ENCODE results near the gene DOK6. TPM values are rescaled to one million over a fixed set of nuclear protein-coding genes. Genes with fewer than 3 reads are reported as not detected.

The DOK6 gene
- total and polyA plus RNA-seq, 2 donors (not counting 3 experiments of a cell fraction or from before 2014, with no cell fraction given) = under 0.01 TPM; not detected in 1

- TF ChIP-seq JUN (IDR thresholded peaks at IDR 0.05; ENCODE audit: borderline replicate concordance, insufficient read depth, insufficient read length, low read depth) (no peak), EZH2 (IDR thresholded peaks at IDR 0.05; ENCODE audit: borderline replicate concordance, low read depth, low read length, severe bottlenecking) (no peak), CTCF (IDR thresholded peaks at IDR 0.05; ENCODE audit: extremely low read depth in 1 of 2, insufficient read depth in 1 of 2, low read depth in 1 of 2, low read length in 2 of 2) (no peak), MYC (IDR thresholded peaks at IDR 0.05; ENCODE audit: low read depth, low read length) (no peak), FOS (IDR thresholded peaks at IDR 0.05; ENCODE audit: borderline replicate concordance, insufficient read depth, low read length) (no peak), GATA2 (IDR thresholded peaks at IDR 0.05; ENCODE audit: insufficient read depth, insufficient read length, low read depth, low read length) (no peak), POLR2A (IDR thresholded peaks at IDR 0.05; ENCODE audit: low read depth, low read length) (no peak), POLR2AphosphoS5 (IDR thresholded peaks at IDR 0.05; ENCODE audit: insufficient read depth, low read depth, low read length) (no peak), MAX (IDR thresholded peaks at IDR 0.05; ENCODE audit: insufficient read depth, insufficient read length) (no peak)
- no TSS peak for BruUV-seq (replicated peaks)
- no peak overlapping the region for H3K9ac ChIP-seq (replicated peaks; ENCODE audit: extremely low read depth, insufficient read depth, low read length)
- H3K4me2 ChIP-seq (ENCODE audit: insufficient read depth, low read length) = no peak overlapping the region
- ChIA-PET POLR2A (no interaction called here), CTCF (no interaction called here)
- H3K36me3 ChIP-seq (ENCODE audit: control insufficient read depth in 2 of 2, extremely low read depth in 1 of 2, insufficient read depth in 2 of 2, low read length in 2 of 2) = no peaks in the 10 kb centered on the region
- H3K9me1 ChIP-seq (replicated peaks; ENCODE audit: control insufficient read depth, extremely low read depth, insufficient read depth, low read length) = no peaks in the 10 kb centered on the region
- dilution Hi-C loops (cut with MboI; ENCODE audit: extremely low pct_ligation_motif_present, low sequenced_read_pairs) (no loop called here), intact Hi-C loops (cut with micrococcal nuclease) (loop anchor here (10.0 kb wide), 1 partner anchor 88 kb away; no protein-coding TSS in a partner anchor)
- H3K4me1 ChIP-seq (ENCODE audit: control insufficient read depth, extremely low read depth, insufficient read depth, low read length) = no peaks in the 10 kb centered on the region
- FAIRE-seq = no peak
- no peak overlapping the region for H3K4me3 ChIP-seq (replicated peaks in 1 of 3; ENCODE audit: insufficient read depth in 1 of 3, low read depth in 1 of 3, low read length in 3 of 3)
- no peaks in the 10 kb centered on the region for H4K20me1 ChIP-seq (replicated peaks; ENCODE audit: control insufficient read depth, extremely low read depth, insufficient read depth, low read length)
- no peaks in the 10 kb centered on the region for H3K9me3 ChIP-seq (replicated peaks; ENCODE audit: control insufficient read depth, insufficient read depth, low read length)
- no peaks in the 10 kb centered on the region for H3K79me2 ChIP-seq (ENCODE audit: control insufficient read depth, insufficient read depth, low read length)
- H3K27ac ChIP-seq (ENCODE audit: insufficient read depth, low read depth, low read length) = no peak overlapping the region
- no peak overlapping the region for H2AFZ ChIP-seq (ENCODE audit: low read depth, low read length)
- DNase-seq (ENCODE audit: low read depth, low spot score) = no peak
- no peaks in the 10 kb centered on the region for H3K27me3 ChIP-seq (ENCODE audit: control insufficient read depth in 2 of 2, insufficient read depth in 2 of 2, low read length in 2 of 2)
Observed at GRCh38 chr18:69432847-69433246, 32.2 kb downstream of the DOK6 start.

All from endothelial cell of umbilical vein (primary cell).